Measurements from ENCODE around the gene GATB. TPM values are rescaled to one million over a fixed set of nuclear protein-coding genes. Genes with fewer than 3 reads are reported as not detected.

GATB gene
- total RNA-seq, 2 donors from 2014 or later: 28.1 to 131 TPM

GRCh38 chr4:151692821-151693673 lies 67.8 kb downstream of the GATB start:
- no peaks in the 10 kb centered on the region for H3K9me3 ChIP-seq
- peak overlapping the region; percentile 51 to 86 for H3K27ac ChIP-seq
- no peak for TF ChIP-seq CTCF (IDR thresholded peaks at IDR 0.05)
- H3K4me1 ChIP-seq: peaks cover 3 to 50% of the 10 kb centered on the region in 2 donors
- H3K4me3 ChIP-seq: no peak overlapping the region
- H3K27me3 ChIP-seq: no peaks in the 10 kb centered on the region
- DNase-seq (ENCODE audit: low spot score): no peak
- no peaks in the 10 kb centered on the region for H3K36me3 ChIP-seq

GRCh38 chr4:151692443-151692782 lies 68.4 kb downstream of the GATB start:
- no peak for TF ChIP-seq CTCF (IDR thresholded peaks at IDR 0.05)
- H3K4me1 ChIP-seq: peaks cover 3 to 56% of the 10 kb centered on the region in 2 donors
- peak overlapping the region; percentile 46 to 86 for H3K27ac ChIP-seq
- no peaks in the 10 kb centered on the region for H3K27me3 ChIP-seq
- no peaks in the 10 kb centered on the region for H3K36me3 ChIP-seq
- no peaks in the 10 kb centered on the region for H3K9me3 ChIP-seq
- DNase-seq (ENCODE audit: low spot score): no peak
- H3K4me3 ChIP-seq: no peak overlapping the region

- Histone ChIP-seq H3K36me3 (no peaks in the 10 kb centered on the region), H3K9me3 (no peaks in the 10 kb centered on the region), H3K27me3 (no peaks in the 10 kb centered on the region), H3K4me1 (peaks cover 3 to 62% of the 10 kb centered on the region in 2 donors), H3K27ac (peak overlapping the region; percentile 46 to 86), H3K4me3 (no peak overlapping the region)
- DNase-seq (ENCODE audit: low spot score): no peak
- no peak for TF ChIP-seq CTCF (IDR thresholded peaks at IDR 0.05)
Measured at GRCh38 chr4:151691639-151692442, 69.0 kb downstream of the GATB start.

- no peak overlapping the region for H3K4me3 ChIP-seq
- no peaks in the 10 kb centered on the region for H3K27me3 ChIP-seq
- no peaks in the 10 kb centered on the region for H3K36me3 ChIP-seq
- peaks cover 3 to 71% of the 10 kb centered on the region in 2 donors for H3K4me1 ChIP-seq
- TF ChIP-seq CTCF (IDR thresholded peaks at IDR 0.05): no peak
- no peaks in the 10 kb centered on the region for H3K9me3 ChIP-seq
- DNase-seq (ENCODE audit: low spot score): no peak
- peak overlapping the region in 1 of 2 donors; percentile 86 for H3K27ac ChIP-seq
Measured at GRCh38 chr4:151690876-151691275, 69.9 kb downstream of the GATB start.

- no peaks in the 10 kb centered on the region for H3K27me3 ChIP-seq
- TF ChIP-seq CTCF (IDR thresholded peaks at IDR 0.05): no peak
- H3K4me3 ChIP-seq: no peak overlapping the region
- DNase-seq (ENCODE audit: low spot score): no peak
- peak overlapping the region; percentile 32 to 86 for H3K27ac ChIP-seq
- H3K36me3 ChIP-seq: no peaks in the 10 kb centered on the region
- H3K4me1 ChIP-seq: peaks cover 3 to 74% of the 10 kb centered on the region in 2 donors
- H3K9me3 ChIP-seq: no peaks in the 10 kb centered on the region
Measured at GRCh38 chr4:151690164-151690870, 70.5 kb downstream of the GATB start.

Measured in right atrium auricular region (tissue), 2 donors.